GM21723 (cell line): ENCODE results near the gene TGOLN2.
"Not testable (repeated sequence)": the region's sequence is repeated elsewhere in the genome, so short reads cannot be mapped to it uniquely, and the experiment has no call there.

Source experiments
- ATAC-seq: cut with Tn5 transposase; IDR thresholded peaks from one replicate; pipeline ENCODE4 v1.9.1; 2021; ENCODE audit warnings: mild to moderate bottlenecking, moderate library complexity; ENCODE audit not compliant: unreplicated experiment

The TGOLN2 gene

GRCh38 chr2:85327822-85328617, at the start of gene TGOLN2:
Gene TGOLN2 (minus strand): TSS chr2:85327989. CDS start chr2:85327962, 27 bp downstream.
- ATAC-seq, result peak; percentile 88

GRCh38 chr2:85377083-85377482, 49.3 kb upstream of the TGOLN2 start:
- no peak for ATAC-seq

DNA sequence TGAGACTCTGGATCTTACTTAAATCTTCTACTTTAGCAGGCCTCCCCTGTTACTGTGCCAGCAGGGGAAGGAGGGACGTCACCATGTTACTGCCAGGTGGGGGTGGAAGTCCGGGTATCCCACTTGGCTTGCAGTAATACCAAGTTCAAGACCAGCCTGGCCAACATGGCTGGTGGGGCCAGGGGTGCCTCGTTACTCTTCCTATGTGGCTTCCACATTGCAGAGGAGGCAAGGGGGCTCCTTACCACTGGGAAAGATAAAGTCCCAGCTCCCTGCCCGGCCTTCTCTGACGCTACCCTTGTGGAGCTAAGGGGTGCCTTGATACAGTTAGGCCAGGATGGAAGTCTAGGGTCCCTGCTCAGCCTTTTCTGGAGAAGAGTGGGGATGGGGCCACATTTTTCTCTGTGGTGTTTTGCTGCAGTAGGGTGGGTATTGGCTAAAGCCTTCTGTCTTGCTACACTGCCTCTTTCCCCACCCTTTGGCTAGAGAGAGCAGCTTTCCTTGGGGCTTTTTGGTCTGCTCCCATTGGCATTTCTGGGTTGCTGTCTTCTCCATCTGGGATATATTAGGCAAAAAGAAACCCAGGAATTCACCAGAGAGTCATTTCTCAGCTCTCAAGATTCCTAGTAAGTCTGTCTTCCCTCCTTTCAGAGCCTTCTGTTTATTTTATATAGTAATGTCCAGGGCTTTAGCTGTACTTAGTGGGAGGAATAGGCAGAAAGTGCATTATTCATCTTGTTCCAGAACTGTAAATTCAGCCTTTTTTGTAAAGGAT, 48.7 kb upstream of the TGOLN2 start:
- ATAC-seq, result no peak

DNA sequence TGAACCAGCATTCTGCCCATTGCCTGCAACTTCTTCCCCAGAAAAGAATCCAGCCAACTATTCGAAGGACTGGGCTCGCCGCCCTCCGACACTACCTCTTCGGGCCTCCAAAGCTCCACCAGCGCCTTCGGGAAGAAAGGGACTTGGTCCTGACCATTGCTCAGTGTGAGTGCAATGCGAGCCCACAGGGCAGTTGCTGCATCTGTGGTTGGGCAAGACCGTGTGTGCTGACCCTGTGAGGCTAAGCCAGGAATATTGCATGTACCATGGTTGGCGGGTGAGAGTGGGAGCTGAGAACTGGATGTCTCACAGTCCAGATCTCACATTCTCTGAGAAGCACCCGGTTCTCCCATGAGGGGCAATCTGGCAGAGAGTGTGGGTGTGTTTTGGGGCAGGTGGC, 43.3 kb upstream of the TGOLN2 start:
- no peak for ATAC-seq

GRCh38 chr2:85369500-85369899, 41.7 kb upstream of the TGOLN2 start:
- no peak for ATAC-seq

GRCh38 chr2:85368921-85369320, 41.1 kb upstream of the TGOLN2 start:
- no peak for ATAC-seq

- no peak for ATAC-seq
These were observed 39.4 kb upstream of the TGOLN2 start for GRCh38 chr2:85367180-85367579.

DNA sequence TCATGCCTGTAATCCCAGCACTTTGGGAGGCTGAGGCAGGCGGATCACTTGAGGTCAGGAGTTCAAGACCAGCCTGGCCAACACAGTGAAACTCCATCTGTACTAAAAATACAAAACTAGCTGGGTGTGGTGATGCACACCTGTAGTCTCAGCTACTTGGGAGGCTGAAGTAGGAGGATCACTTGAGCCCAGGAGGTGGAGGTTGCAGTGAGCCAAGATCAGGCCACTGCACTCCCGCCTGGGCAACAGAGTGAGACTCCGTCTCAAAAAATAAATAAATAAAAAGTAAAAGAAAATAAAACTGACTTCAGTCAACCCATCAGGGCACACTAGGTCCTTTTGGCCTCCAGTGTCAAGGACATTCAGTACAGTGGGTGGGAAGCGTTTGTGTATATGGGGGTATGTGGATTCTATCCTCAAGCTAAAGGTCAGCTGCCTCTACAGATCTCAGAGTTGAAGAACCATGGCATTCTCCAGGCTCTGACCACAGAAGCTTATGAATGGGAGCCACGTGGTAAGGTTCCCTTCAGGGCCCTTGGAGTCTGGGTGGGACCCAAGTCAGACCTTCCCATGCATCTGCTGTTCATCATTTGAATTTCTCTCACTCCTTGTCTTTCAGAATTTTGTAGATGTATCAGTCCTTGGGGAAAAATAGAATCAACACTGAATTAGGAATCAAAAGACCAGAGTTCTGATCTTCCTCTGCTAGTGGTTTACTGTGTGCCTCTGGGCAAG, 35.0 kb upstream of the TGOLN2 start:
- not testable (repeated sequence) for ATAC-seq

DNA sequence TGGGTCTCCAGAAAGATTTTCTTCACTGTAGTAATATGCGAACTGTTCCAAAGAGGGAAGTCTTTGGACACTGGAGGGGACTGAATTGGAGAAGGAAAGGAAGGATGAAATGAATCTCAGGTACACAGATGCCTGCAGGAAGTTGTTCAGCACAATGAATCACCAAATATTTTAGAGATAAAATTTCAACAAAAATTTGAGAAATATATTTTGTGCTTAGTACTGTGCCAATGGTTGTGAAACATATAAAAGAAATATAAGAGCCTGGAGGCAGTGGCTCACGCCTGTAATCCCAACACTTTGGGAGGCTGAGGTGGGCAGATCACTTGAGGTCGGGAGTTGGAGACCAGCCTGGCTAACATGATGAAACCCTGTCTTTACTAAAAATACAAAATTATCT, 29.9 kb upstream of the TGOLN2 start:
- ATAC-seq, result no peak

DNA sequence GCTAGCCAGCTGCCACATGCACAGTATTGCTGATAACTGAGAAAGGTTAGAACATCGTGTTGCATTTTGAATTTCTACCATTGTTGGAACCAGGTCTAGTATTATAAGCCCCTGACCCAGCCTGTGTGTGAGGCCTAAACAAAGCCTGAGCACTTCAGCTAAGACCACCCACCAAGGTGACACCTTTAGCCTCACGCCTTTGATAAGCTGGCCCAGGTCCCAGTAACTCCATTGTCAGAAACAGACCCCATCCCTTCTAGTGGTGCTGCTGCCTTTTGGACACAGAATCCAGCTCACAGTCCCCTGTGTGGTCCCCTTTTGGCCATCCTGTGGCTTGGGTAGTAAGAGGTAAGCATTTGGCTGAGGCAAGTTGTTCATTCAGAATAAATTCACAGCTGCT, 28.4 kb upstream of the TGOLN2 start:
- no peak for ATAC-seq

- ATAC-seq, result no peak
These were observed 27.7 kb upstream of the TGOLN2 start for GRCh38 chr2:85355521-85355920.

DNA sequence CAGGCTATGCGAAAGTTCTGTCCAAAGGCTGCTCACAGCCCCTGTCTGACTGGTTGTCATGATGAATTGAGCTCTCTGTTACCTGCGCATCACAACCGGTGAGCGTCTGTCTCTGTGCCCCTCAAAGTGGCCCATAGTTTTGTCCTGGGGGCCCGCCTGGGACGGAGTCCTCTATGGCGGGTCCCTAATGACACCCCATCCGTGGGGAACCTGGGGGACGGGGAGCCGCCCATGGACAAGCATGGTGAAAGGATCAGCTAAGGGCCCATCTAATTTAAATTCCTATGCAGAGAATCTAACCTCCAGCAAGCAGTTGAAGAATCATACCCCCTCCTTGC, 27.3 kb upstream of the TGOLN2 start:
- no peak for ATAC-seq

DNA sequence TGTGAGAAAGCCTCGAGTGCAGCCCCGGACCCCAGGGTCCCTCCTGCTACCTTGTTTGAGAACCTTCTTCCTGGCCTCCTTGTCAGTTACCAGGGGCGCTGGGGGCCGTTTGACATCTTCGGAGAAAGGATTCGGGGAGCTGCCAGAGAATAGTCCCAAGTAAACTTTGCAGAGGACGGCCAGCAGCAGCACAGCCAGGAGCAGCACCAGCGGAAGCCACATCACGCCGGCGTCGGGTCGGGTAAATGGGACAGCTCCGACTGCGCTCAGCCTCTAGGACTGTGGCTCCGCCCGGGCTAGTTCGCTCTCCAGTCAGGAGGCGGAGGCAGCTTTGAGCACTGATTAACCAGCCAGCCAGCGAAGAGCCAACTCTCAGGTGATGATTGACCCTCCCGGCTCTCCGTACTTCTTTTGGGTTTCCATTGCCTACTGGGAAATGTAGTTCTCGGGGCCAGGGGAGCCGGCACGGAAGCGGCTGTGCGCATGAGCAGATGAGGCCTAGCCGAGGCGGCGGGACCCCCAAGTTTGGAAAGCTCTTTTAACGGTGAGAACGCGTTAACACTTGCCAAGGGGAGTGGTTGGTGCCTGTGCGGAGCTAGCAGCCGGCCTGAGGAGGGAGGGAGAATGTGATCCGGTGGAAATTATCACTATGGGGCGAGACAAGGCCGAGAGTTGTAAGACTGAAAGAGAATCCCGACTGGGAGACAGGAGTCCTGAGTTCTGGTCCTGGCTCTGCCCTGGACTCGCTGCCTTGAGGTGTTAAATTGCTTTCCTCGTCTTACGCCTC, 26.7 kb upstream of the TGOLN2 start, which contains the start of the genes ELMOD3 and RETSAT:
ELMOD3 (plus strand) TSS at position 484 of the 787 bp plus-strand sequence. CDS start 2,430 bp downstream, outside the sequence.
RETSAT (minus strand) TSS at position 243 of the 787 bp plus-strand sequence; CDS start at position 222, 21 bp downstream.
- ATAC-seq, result peak; percentile 95

DNA sequence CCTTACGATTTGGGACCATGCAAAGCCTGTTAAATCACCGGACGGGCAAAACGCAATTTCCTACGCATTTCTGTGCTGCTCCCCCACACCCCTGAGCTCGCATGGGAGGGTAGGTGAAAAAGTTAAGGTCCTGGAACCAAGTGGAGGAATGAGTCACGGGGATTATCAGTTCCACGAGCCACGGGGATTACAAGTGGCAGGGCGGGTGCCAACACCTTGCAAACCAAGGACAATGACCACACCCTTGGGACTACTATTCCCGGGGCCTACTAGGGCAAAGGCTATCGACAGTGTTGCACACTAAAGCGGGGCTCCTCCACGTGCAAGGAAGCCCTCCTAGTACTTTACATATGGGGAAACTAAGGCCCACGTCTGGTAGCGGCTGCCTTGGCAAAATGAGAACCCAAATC, 26.1 kb upstream of the TGOLN2 start:
- peak; percentile 13 for ATAC-seq

DNA sequence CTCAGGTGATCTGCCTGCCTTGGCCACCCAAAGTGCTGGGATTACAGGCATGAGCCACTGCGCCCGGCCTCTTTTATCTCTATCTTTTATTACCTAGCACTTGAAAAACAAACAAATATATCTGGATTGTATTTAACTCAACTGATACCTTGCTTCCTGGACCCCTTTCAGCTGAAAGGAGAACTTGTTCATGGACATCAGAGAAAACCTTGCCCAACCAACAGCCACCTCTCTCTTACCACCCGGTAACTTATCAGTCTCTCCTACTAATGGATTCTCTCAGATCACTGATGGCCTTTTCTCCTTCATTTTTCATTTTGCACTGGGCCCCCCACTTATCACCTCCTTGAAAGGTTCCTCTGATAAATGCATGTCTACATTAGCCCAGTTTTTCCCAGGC, 19.8 kb upstream of the TGOLN2 start:
- ATAC-seq, result no peak

GRCh38 chr2:85344356-85344954, 16.7 kb upstream of the TGOLN2 start:
- ATAC-seq, result no peak

DNA sequence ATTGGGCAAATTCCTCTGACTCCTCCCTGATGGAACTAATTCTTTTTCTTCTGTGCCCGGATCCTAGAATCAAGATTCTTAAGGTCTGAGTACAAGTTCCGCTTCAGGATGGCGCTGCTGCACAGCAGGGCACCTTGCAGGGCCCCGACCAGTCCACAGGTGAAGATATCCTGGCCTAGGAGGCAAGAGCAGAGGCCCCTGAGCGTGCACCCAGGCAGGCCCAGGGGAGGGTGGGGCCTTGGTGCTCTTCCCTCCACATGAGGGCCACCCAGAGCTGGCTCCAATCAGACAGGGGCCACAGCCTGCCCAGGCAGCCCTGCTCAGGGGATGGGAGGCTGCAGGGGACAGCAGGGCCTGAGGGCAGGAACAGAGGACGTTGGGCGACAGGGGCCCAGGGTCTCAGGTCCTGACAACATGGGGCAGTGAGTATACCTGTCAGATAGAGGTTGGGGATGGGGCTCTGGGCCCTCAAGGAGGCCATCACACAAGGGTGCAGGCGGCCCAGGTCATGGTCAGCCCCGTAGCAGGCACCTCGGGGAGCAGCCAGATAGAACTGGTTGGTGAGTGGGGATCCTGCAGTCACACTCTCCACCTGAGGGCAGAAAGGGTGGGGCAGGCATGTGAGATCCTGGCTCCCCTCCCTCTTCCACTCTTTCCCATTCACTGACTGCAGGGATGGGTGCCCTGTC, 15.6 kb upstream of the TGOLN2 start:
- not testable (repeated sequence) for ATAC-seq

DNA sequence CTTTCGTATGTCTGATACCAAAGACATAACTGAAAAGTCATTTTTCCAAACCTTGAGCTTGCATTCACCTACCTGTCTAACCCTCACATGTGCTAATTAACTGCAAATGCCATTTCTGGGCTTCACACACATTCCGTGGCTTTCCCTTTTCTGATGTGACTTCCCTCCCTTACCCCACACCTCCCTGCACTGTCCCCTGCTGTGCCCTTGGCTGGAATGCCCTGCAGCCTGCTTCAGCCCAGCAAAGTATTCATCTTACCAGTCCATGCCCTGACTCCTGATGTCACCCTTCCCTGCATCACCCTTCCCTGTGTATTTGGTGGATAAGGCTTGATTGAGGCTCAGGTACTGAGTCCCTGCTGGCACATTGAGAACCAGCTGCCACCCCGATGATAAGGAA, 14.4 kb upstream of the TGOLN2 start:
- no peak for ATAC-seq

DNA sequence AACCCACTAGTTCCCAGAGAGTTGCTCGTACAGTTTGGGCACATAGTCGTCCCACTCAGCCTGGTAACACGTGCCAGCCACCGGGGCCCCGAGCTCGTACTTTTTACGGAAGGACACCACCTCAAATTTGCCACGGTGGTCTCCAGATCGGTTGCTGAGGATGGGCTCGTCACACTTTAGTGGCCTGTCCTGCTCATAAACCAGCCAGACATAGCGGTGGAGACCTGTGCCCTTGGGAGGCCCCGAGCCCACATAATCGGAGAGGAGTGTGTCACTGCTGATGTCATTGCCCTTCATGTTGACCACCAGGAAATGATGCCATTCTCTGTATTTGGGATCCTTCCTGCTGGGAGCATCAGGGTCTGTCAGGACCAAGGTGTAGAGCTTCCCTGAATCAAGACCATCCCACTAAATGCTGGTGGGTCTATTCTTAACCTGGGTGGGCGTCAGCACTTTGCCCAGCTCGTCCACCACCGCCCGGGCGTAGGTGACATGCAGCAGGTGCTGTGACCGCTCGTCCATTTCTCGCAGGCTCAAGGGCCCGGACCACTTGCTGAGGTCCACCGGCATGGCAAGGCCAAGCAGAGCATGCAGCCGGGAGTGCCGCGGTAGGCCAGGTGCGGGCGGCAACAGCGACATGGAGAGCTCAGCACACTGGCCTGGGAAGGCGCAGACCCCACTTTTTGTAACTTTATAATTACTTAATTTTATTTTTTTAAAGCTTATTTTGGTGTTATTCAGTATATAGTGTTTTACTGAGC, 13.7 kb upstream of the TGOLN2 start:
- no peak for ATAC-seq
